Measurements from ENCODE around the gene MDH2. TPM values are rescaled to one million over a fixed set of nuclear protein-coding genes. Genes with fewer than 3 reads are reported as not detected.

MDH2 gene
- total and polyA plus RNA-seq, 2 of the 4 experiments (the other 2 are of a cell fraction) = 55.4 to 206 TPM

DNA sequence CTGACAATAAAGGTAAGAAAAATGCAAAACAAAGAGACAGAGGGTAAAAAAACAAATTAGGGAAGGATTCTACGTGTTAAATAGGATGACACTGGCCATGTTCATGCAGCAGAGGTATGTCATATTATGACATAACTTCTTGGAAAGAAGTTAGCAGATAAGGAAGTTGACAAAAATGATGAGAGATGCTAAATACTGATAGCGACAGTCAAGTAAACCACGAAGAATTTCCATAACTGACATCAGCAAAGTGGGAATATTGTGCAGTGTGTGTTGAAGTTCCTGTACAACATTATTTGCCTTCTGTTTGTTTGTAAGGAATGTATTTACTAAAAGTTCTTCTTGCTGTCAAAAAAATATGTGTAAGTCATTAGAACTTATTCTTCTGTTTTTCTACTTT lies 29.5 kb downstream of the MDH2 start:
- DNase-seq (no peak), ATAC-seq (ENCODE audit: low read depth) (no peak)
- Histone ChIP-seq H2AFZ (replicated peaks; ENCODE audit: low read length, poor library complexity) (no peak overlapping the region), H3K4me2 (ENCODE audit: low read depth, low read length) (no peak overlapping the region), H2BK20ac (ENCODE audit: low read depth, low read length) (no peak overlapping the region), H2AK9ac (replicated peaks; ENCODE audit: low read depth, low read length, poor library complexity) (no peak overlapping the region), H4K8ac (ENCODE audit: low read depth in 2 of 2, low read length in 2 of 2) (no peak overlapping the region), H3K27ac (ENCODE audit: insufficient read depth, low read length) (no peak overlapping the region), H3K36me3 (ENCODE audit: control insufficient read depth, insufficient read depth, low read length) (no peaks in the 10 kb centered on the region), H3K9me1 (ENCODE audit: insufficient read depth, low read length) (0 out of 2 replicates have a peak, but pooled peaks cover 8% of the 10 kb centered on the region), H2BK5ac (ENCODE audit: low read depth, low read length, poor library complexity, severe bottlenecking) (no peak overlapping the region), H4K5ac (ENCODE audit: low read depth, low read length) (no peak overlapping the region), H2BK120ac (ENCODE audit: low read depth, low read length) (no peak overlapping the region), H3K9me3 (ENCODE audit: control insufficient read depth, insufficient read depth, low read length) (peaks cover 5% of the 10 kb centered on the region), H3K27me3 (ENCODE audit: control insufficient read depth, insufficient read depth, low read length) (no peaks in the 10 kb centered on the region), H3K79me1 (ENCODE audit: low read depth in 1 of 2, low read length in 2 of 2) (no peaks in the 10 kb centered on the region), H4K20me1 (ENCODE audit: insufficient read depth, low read length) (no peaks in the 10 kb centered on the region), H3K23ac (ENCODE audit: low read depth, low read length) (no peak overlapping the region), H3K56ac (ENCODE audit: extremely low read depth, insufficient read depth, low read length) (no peak overlapping the region), H3K14ac (replicated peaks; ENCODE audit: low read depth, low read length) (no peak overlapping the region; the same call in 1 of the 2 replicates), H4K91ac (ENCODE audit: insufficient read depth, low read depth, low read length) (no peak overlapping the region), H3K4me3 (ENCODE audit: insufficient read depth, low read depth, low read length) (no peak overlapping the region), H3K18ac (ENCODE audit: low read depth, low read length) (no peak overlapping the region), H2AK5ac (ENCODE audit: low read depth, low read length) (no peak overlapping the region), H3K4ac (ENCODE audit: low read depth, low read length) (no peak overlapping the region), H3K4me1 (ENCODE audit: control insufficient read depth, insufficient read depth, low read length) (peaks cover 6% of the 10 kb centered on the region), H2BK15ac (ENCODE audit: low read depth, low read length) (no peak overlapping the region), H3K9ac (ENCODE audit: low read depth, low read length) (no peak overlapping the region)
- intact Hi-C loops (cut with micrococcal nuclease) (no loop called here), dilution Hi-C loops (cut with HindIII; ENCODE audit: low sequenced_read_pairs, unreplicated experiment) (no loop called here), in situ Hi-C loops (cut with MboI; ENCODE audit: low sequenced_read_pairs) (no loop called here)
- BruUV-seq (replicated peaks) = no TSS peak
- CTCF ChIA-PET = no interaction called here
- POLR2A ChIA-PET (ENCODE audit: unreplicated experiment) = no interaction called here
- WGBS, 2 experiments (ENCODE audit: extremely low coverage in 2 of 2, insufficient read length in 1 of 2) = 83% methylated on average over 1 of the region's 3 CpGs; no CpG with 5 or more reads in 1 of the 2 experiments
- no peak for TF ChIP-seq MAZ (IDR thresholded peaks at IDR 0.05; ENCODE audit: borderline replicate concordance, low read depth, low read length)
- TF ChIP-seq CEBPB (IDR thresholded peaks at IDR 0.05; ENCODE audit: low read depth, low read length) = no peak
- no peak for TF ChIP-seq NFE2L2 (IDR thresholded peaks at IDR 0.05; ENCODE audit: low read depth, low read length)
- no peak for TF ChIP-seq RAD21 (IDR thresholded peaks at IDR 0.05; ENCODE audit: low read length)
- no peak for TF ChIP-seq POLR2A (IDR thresholded peaks at IDR 0.05; ENCODE audit: low read depth, low read length)
- no peak for TF ChIP-seq MAFK (IDR thresholded peaks at IDR 0.05; ENCODE audit: low read depth, low read length)
- no peak for TF ChIP-seq CHD1 (IDR thresholded peaks at IDR 0.05; ENCODE audit: low read depth, low read length)
- TF ChIP-seq, protein P1, sequence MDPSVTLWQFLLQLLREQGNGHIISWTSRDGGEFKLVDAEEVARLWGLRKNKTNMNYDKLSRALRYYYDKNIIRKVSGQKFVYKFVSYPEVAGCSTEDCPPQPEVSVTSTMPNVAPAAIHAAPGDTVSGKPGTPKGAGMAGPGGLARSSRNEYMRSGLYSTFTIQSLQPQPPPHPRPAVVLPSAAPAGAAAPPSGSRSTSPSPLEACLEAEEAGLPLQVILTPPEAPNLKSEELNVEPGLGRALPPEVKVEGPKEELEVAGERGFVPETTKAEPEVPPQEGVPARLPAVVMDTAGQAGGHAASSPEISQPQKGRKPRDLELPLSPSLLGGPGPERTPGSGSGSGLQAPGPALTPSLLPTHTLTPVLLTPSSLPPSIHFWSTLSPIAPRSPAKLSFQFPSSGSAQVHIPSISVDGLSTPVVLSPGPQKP (IDR thresholded peaks at IDR 0.05; ENCODE audit: borderline replicate concordance, low read depth, low read length) = no peak
- TF ChIP-seq RCOR1 (IDR thresholded peaks at IDR 0.05; ENCODE audit: insufficient replicate concordance, low read length) = no peak
- TF ChIP-seq, protein P2, sequence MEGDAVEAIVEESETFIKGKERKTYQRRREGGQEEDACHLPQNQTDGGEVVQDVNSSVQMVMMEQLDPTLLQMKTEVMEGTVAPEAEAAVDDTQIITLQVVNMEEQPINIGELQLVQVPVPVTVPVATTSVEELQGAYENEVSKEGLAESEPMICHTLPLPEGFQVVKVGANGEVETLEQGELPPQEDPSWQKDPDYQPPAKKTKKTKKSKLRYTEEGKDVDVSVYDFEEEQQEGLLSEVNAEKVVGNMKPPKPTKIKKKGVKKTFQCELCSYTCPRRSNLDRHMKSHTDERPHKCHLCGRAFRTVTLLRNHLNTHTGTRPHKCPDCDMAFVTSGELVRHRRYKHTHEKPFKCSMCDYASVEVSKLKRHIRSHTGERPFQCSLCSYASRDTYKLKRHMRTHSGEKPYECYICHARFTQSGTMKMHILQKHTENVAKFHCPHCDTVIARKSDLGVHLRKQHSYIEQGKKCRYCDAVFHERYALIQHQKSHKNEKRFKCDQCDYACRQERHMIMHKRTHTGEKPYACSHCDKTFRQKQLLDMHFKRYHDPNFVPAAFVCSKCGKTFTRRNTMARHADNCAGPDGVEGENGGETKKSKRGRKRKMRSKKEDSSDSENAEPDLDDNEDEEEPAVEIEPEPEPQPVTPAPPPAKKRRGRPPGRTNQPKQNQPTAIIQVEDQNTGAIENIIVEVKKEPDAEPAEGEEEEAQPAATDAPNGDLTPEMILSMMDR (conservative IDR thresholded peaks at IDR 0.05; ENCODE audit: low read depth, low read length) = no peak
- TF ChIP-seq RFX5 (IDR thresholded peaks at IDR 0.05; ENCODE audit: low read depth, low read length) = no peak
- no peak for TF ChIP-seq FOS (IDR thresholded peaks at IDR 0.05; ENCODE audit: low read depth, low read length)
